Measurements from ENCODE around the gene RPL32.

DNA sequence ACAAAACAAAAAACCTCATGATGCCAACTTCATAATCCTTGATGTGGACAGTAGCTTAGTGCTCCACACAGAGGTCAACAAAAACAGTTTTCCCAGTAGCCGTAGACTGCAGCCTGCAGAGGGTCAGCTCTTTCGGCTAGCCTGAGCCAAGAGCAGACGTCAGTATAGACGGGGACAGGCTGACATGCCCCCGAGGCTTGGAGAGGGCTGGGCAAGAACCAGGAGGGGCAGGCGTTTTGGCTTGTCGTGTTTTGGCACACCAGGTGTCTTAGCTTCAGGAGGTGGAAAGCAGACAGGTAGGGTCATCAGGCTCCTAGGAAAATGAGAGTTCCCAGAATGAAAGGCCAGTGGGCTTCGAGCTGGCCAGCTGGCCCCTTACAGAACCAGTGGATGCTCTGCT is 23.1 kb downstream of the RPL32 start:
- TF ChIP-seq CTCF (IDR thresholded peaks at IDR 0.05) (no peak), POLR2A (IDR thresholded peaks at IDR 0.05) (no peak)

Measured in adrenal gland (tissue), 5 donors.